Spleen (tissue), 11 donors: Measurements from ENCODE around the gene KDM2A. TPM values are rescaled to one million over a fixed set of nuclear protein-coding genes. Genes with fewer than 3 reads are reported as not detected.
"Not testable (repeated sequence)": the region's sequence is repeated elsewhere in the genome, so short reads cannot be mapped to it uniquely, and the experiment has no call there.

Experiments
- DNase-seq: peaks from one replicate; pipeline ENCODE4 v3.0.0-alpha.2; 2020
- H3K27ac ChIP-seq, 8 donors: fragments of 200-600 bp; sonication (generic) in 7 of 8; 1 replicate in 4 of 8; 2 replicates in 4 of 8; pipeline versions ENCODE4 v1.5.0 to v1.8.0; 2016 to 2021; ENCODE audit warnings: inconsistent platforms in 4 of 8, mild to moderate bottlenecking in 4 of 8, moderate library complexity in 1 of 8
- H3K27me3 ChIP-seq, 7 donors: fragments of 200-600 bp; sonication (generic) in 6 of 7; replicated peaks in 1 of 7; 1 replicate in 4 of 7; 2 replicates in 3 of 7; pipeline versions ENCODE4 v1.5.0 to v1.8.0; 2016 to 2021; ENCODE audit warnings: inconsistent platforms in 3 of 7, mild to moderate bottlenecking in 1 of 7
- H3K36me3 ChIP-seq, 6 donors: fragments of 200-600 bp; sonication (generic) in 5 of 6; 1 replicate in 4 of 6; 2 replicates in 2 of 6; pipeline versions ENCODE4 v1.5.0 to v1.8.0; 2016 to 2021; ENCODE audit warnings: inconsistent platforms in 2 of 6
- H3K4me1 ChIP-seq, 6 donors: fragments of 200-600 bp; sonication (generic) in 5 of 6; 1 replicate in 3 of 6; 2 replicates in 3 of 6; pipeline versions ENCODE4 v1.5.0 to v1.8.0; 2016 to 2021; ENCODE audit warnings: inconsistent platforms in 3 of 6
- H3K4me3 ChIP-seq, 8 donors: fragments of 200-600 bp; sonication (generic) in 7 of 8; 1 replicate in 4 of 8; 2 replicates in 4 of 8; pipeline versions ENCODE4 v1.5.0 to v1.8.0; 2016 to 2021; ENCODE audit warnings: inconsistent platforms in 4 of 8, mild to moderate bottlenecking in 4 of 8, moderate library complexity in 2 of 8
- H3K9me3 ChIP-seq, 8 donors: fragments of 200-600 bp; sonication (generic) in 7 of 8; 1 replicate in 4 of 8; 2 replicates in 4 of 8; pipeline versions ENCODE4 v1.5.0 to v1.8.0; 2016 to 2021; ENCODE audit warnings: inconsistent platforms in 4 of 8
- POLR2A ChIP-seq, 3 donors: fragments of 450-650 bp; IDR thresholded peaks; one replicate each; pipeline ENCODE4 v1.5.1; 2017; ENCODE audit warnings: antibody characterized with exemption in 3 of 3, mild to moderate bottlenecking in 1 of 3
- POLR2AphosphoS5 ChIP-seq, 3 donors: sonication (generic); formaldehyde crosslinking; IDR thresholded peaks; one replicate each; pipeline ENCODE4 v1.5.1; 2017; ENCODE audit warnings: antibody characterized with exemption in 3 of 3
- WGBS, 5 donors: extraction: QIAGEN DNeasy Blood & Tissue Kit in 3 of 5; methylation state at CpG; one replicate each; pipeline versions ENCODE4 v1.1.5 to v1.1.7; 2013 to 2018; 5-methylcytosine and 5-hydroxymethylcytosine counted together
- intact Hi-C: fragments of 100-400 bp; cut with DNase I; formaldehyde crosslinking; loops from one replicate; pipeline ENCODE4 v1.15.0; 2023; ENCODE audit warnings: low total_unique reads
- polyA plus RNA-seq, 3 donors: library from polyadenylated mRNA; stranded (reverse); fragments of 200-250 nt; gene quantifications; one replicate each; pipeline ENCODE4 v1.2.1, GENCODE V29; 2013
- total RNA-seq, 7 donors: library from RNA; depleted of rRNA in 3 of 7; stranded (reverse); fragments of >200 nt in 3 of 7; fragmentation: NEBNext Ultra II Directional in 4 of 7; extraction: Animal tissue kit (Norgen Biotek cat#: 25700) in 4 of 7; gene quantifications; one replicate each; pipeline versions ENCODE4 v1.1.0 to v1.2.1, GENCODE V29; 2016 to 2021
- TF ChIP-seq, protein P1 (sequence below), 11 experiments: fragments of 200-600 bp in 7 of 11; fragments of 450-650 bp in 4 of 11; sonication (generic) in 4 of 11; IDR thresholded peaks in 8 of 11; conservative IDR thresholded peaks in 3 of 11; 1 replicate in 7 of 11; 2 replicates in 4 of 11; pipeline versions ENCODE4 v1.4.0 to v1.8.0; 2016 to 2021; ENCODE audit warnings: antibody characterized with exemption in 11 of 11, inconsistent platforms in 4 of 11, mild to moderate bottlenecking in 1 of 11
- donor health status: healthy with polysubstance abuse.
- donor health status: DM: no; HTN: no; CAD: no; lungs with moderate emphysema.
- donor health status: DM: no; HTN: no; CAD: no.
- donor health status: Bipolar disorder and iron deficiency.
- donor health status: healthy.
- donor health status: DM: no; HTN: no; CAD: no.
- donor health status: DM: yes; HTN: yes; CAD: no.

Gene KDM2A
- total and polyA plus RNA-seq, 10 donors = 18.5 to 149 (median 125) TPM

DNA sequence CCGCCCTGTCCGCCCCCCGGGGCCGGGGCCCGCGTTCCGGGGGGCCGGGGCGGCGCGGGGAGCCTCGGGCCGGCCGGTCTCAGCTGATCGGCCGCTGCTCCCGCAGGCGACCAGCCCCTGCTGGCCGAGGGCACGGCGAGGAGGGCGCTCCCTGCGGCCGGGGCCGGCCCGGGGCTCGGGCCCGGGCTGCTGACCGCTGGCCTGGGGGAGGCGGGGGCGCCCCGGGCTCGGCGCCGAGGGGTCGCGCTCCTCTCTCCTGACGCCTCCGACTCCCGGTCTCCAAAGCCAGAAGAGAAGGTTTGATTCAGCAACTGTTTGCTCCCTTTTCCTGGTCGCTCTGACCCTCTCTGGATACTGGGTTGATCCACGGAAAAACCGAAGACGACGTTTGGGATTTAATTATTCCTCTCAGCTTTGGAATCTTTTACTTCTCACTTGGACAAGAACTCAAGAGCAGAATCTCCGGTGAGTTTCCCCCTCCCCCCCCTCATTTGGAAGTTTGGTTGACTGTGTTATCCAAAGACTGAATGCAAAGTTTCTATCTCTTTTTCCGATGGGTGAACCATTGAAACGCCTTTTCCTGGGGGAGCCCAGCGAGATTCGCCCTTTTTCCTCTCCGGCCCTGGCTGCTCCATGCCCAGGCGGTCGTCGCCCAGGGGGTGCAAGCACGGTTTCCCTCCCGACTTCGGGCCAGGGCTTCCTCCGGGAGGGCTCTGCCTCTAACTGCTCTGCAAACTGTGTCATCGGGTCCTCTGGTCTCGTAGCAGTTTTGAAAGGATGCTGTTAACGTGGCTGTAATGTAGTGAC is 725 bp downstream of the KDM2A start:
- DNase-seq = peak; percentile 84
- Histone ChIP-seq H3K27ac (peak overlapping the region; percentile 92 to 99 (median 98)), H3K9me3 (no peaks in the 10 kb centered on the region), H3K27me3 (no peaks in the 10 kb centered on the region), H3K4me3 (peak overlapping the region; percentile 67 to 93 (median 75)), H3K4me1 (peaks cover 15 to 78% (median 56%) of the 10 kb centered on the region in 6 donors), H3K36me3 (peaks cover 0 to 29% (median 0%) of the 10 kb centered on the region in 6 donors)
- peak in 2 of 3 donors; percentile 61 to 63 for TF ChIP-seq POLR2AphosphoS5 (IDR thresholded peaks at IDR 0.05)
- TF ChIP-seq, protein P1, sequence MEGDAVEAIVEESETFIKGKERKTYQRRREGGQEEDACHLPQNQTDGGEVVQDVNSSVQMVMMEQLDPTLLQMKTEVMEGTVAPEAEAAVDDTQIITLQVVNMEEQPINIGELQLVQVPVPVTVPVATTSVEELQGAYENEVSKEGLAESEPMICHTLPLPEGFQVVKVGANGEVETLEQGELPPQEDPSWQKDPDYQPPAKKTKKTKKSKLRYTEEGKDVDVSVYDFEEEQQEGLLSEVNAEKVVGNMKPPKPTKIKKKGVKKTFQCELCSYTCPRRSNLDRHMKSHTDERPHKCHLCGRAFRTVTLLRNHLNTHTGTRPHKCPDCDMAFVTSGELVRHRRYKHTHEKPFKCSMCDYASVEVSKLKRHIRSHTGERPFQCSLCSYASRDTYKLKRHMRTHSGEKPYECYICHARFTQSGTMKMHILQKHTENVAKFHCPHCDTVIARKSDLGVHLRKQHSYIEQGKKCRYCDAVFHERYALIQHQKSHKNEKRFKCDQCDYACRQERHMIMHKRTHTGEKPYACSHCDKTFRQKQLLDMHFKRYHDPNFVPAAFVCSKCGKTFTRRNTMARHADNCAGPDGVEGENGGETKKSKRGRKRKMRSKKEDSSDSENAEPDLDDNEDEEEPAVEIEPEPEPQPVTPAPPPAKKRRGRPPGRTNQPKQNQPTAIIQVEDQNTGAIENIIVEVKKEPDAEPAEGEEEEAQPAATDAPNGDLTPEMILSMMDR (IDR thresholded peaks at IDR 0.05 in 8 of 11, conservative IDR thresholded peaks at IDR 0.05 in 3 of 11) = no peak
- whole genome bisulfite sequencing, 5 donors = 1% methylated on average over 24 to 61 of the region's 61 CpGs
- intact Hi-C loops = no loop called here

- peaks cover 15 to 78% (median 55%) of the 10 kb centered on the region in 6 donors for H3K4me1 ChIP-seq
- H3K27me3 ChIP-seq = no peaks in the 10 kb centered on the region
- peak overlapping the region; percentile 67 to 93 (median 75) for H3K4me3 ChIP-seq
- TF ChIP-seq, protein P1 (IDR thresholded peaks at IDR 0.05 in 8 of 11, conservative IDR thresholded peaks at IDR 0.05 in 3 of 11) = no peak
- TF ChIP-seq POLR2A (IDR thresholded peaks at IDR 0.05) = no peak
- intact Hi-C loops = no loop called here
- H3K9me3 ChIP-seq = no peaks in the 10 kb centered on the region
- H3K27ac ChIP-seq = peak overlapping the region; percentile 92 to 99 (median 98)
- DNase-seq = peak; percentile 8
- peaks cover 0 to 36% (median 0%) of the 10 kb centered on the region in 6 donors for H3K36me3 ChIP-seq
- 0 to 1% (median 1%) methylated on average over 12 of the region's 12 CpGs for WGBS, 5 donors
Observed at GRCh38 chr11:67120456-67120855, 1.4 kb downstream of the KDM2A start.

GRCh38 chr11:67120881-67121710 is 2.0 kb downstream of the KDM2A start:
- no peak for DNase-seq
- Histone ChIP-seq H3K9me3 (no peaks in the 10 kb centered on the region), H3K27ac (peak overlapping the region; percentile 92 to 99 (median 98)), H3K4me1 (peaks cover 15 to 78% (median 52%) of the 10 kb centered on the region in 6 donors), H3K4me3 (peak overlapping the region; percentile 67 to 93 (median 75)), H3K27me3 (no peaks in the 10 kb centered on the region), H3K36me3 (peaks cover 0 to 42% (median 2%) of the 10 kb centered on the region in 6 donors)
- TF ChIP-seq POLR2AphosphoS5 (IDR thresholded peaks at IDR 0.05) (peak in 1 of 3 donors; percentile 77), POLR2A (IDR thresholded peaks at IDR 0.05) (peak in 1 of 3 donors; percentile 62)
- TF ChIP-seq, protein P1 (IDR thresholded peaks at IDR 0.05 in 8 of 11, conservative IDR thresholded peaks at IDR 0.05 in 3 of 11) = no peak
- 7 to 14% (median 10%) methylated on average over 9 of the region's 9 CpGs for WGBS, 5 donors
- intact Hi-C loops = no loop called here

DNA sequence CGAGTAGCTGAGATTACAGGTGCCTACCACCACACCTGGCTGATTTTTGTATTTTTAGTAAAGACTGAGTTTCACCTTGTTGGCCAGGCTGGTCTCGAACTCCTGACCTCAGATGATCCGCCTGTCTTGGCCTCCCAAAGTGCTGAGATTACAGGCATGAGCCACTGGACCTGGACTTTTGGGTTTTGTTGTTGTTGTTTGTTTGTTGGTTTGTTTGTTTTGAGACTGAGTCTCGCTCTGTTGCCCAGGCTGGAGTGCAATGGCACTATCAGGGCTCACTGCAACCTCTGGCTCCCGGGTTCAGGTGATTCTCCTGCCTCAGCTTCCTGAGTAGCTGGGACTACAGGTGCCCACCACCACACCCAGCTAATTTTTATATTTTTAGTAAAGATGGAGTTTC is 4.7 kb downstream of the KDM2A start:
- H3K36me3 ChIP-seq = peaks cover 0 to 69% (median 19%) of the 10 kb centered on the region in 6 donors
- DNase-seq, H3K27me3 ChIP-seq, H3K4me3 ChIP-seq, intact Hi-C loops, H3K9me3 ChIP-seq, H3K27ac ChIP-seq: not testable (repeated sequence)
- WGBS, 5 donors = 79 to 96% (median 93%) methylated on average over 5 of the region's 5 CpGs
- H3K4me1 ChIP-seq = peaks cover 15 to 89% (median 56%) of the 10 kb centered on the region in 6 donors

DNA sequence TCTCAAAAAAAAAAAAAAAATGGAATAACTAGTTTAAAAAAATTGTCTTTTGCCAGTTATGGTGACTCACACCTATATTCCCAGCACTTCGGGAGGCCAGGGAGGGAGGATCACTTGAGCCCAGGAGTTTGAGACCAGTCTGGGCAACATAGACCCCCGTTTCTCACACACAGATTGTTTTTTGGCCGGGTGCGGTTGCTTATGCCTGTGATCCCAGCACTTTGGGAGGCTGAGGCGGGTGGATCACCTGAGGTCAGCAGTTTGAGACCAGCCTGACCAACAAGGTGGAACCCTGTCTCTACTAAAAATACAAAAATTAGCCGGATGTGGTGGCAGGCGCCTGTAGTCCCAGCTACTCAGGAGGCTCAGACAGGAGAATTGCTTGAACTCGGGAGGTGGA is 7.2 kb downstream of the KDM2A start:
- DNase-seq, intact Hi-C loops, H3K27me3 ChIP-seq, H3K27ac ChIP-seq, H3K9me3 ChIP-seq, H3K4me3 ChIP-seq: not testable (repeated sequence)
- Histone ChIP-seq H3K4me1 (peaks cover 18 to 98% (median 58%) of the 10 kb centered on the region in 6 donors), H3K36me3 (peaks cover 0 to 94% (median 32%) of the 10 kb centered on the region in 6 donors)
- WGBS, 5 donors = 90 to 96% (median 91%) methylated on average over 8 of the region's 8 CpGs
